Endothelial cell of umbilical vein (primary cell): ENCODE data around the gene RASD2.

Source experiments
- POLR2A ChIP-seq: IDR thresholded peaks from 2 replicates; pipeline ENCODE4 v1.6.1; 2012; ENCODE audit warnings: low read depth, mild to moderate bottlenecking, control low read depth, low read length
- POLR2AphosphoS5 ChIP-seq: IDR thresholded peaks from 2 replicates; pipeline ENCODE4 v1.6.1; 2012; ENCODE audit warnings: low read depth, mild to moderate bottlenecking, control low read depth, low read length, moderate library complexity; ENCODE audit not compliant: insufficient read depth

DNA sequence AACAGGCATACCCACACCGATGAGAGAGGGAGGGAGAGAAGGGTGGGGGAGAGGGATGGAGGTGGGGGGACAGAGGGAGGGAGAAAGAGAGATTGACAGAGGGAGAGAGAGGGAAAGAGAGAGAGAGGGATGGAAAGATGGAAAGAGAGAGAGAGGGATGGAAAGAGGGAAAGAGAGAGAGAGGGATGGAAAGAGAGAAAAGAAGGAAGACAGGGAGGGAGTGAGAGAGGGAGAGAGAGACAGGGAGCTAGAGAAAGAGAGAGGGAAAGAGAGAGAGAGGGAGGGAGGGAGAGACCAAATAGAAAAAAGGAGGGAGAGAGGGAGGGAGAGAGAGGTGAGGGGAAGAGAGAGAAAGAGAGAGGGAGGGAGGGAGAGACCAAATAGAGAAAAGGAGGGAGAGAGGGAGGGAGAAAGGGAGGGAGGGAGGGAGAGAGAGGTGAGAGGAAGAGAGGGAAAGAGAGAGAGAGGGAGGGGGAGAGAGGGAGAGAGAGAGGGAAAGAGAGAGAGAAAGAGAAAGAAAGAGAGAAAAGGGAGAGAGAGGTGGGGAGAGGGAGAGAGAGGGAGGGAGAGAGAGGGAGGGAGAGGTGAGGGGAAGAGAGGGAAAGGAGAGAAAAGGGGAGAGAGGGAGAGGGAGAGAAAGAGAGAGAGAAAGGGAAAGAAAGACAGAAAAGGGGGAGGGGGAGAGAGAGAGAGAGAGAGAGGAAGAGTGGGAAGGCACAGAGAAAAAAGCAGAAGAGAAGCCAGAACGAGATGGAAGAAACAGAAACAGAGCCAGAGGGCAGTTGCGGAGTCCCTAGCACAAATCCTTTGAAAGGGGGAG is 52.6 kb downstream of the RASD2 start:
- no peak for TF ChIP-seq POLR2AphosphoS5
- TF ChIP-seq POLR2A, result no peak
